ENCODE data around the gene MCF2L. TPM values are rescaled to one million over a fixed set of nuclear protein-coding genes. Genes with fewer than 3 reads are reported as not detected.
A peak's percentile ranks its signal among the peaks of the same experiment; 100 is the strongest.
"Not testable (repeated sequence)": the region's sequence is repeated elsewhere in the genome, so short reads cannot be mapped to it uniquely, and the experiment has no call there.

Gene MCF2L
- total RNA-seq, 1 donor from 2014 or later: 41.2 TPM

- no peaks in the 10 kb centered on the region for H3K9me3 ChIP-seq (replicated peaks)
- no peak overlapping the region for H3K27ac ChIP-seq (replicated peaks)
- DNase-seq: no peak
- H3K4me3 ChIP-seq: no peak overlapping the region
- H3K27me3 ChIP-seq (ENCODE audit: low read depth): no peaks in the 10 kb centered on the region
- intact Hi-C loops (cut with micrococcal nuclease): loop anchor here (10.0 kb wide), 1 partner anchor 85 kb away; no protein-coding TSS in a partner anchor
- no peaks in the 10 kb centered on the region for H3K36me3 ChIP-seq
- peaks cover 15% of the 10 kb centered on the region for H3K4me1 ChIP-seq
- no peak for TF ChIP-seq CTCF (IDR thresholded peaks at IDR 0.05; ENCODE audit: borderline replicate concordance)
These were observed 28.8 kb upstream of the MCF2L start for GRCh38 chr13:112940236-112940635.

GRCh38 chr13:112941349-112941748 lies 27.7 kb upstream of the MCF2L start:
- Histone ChIP-seq H3K36me3 (no peaks in the 10 kb centered on the region), H3K4me3 (no peak overlapping the region), H3K4me1 (peaks cover 15% of the 10 kb centered on the region), H3K27me3 (ENCODE audit: low read depth) (no peaks in the 10 kb centered on the region), H3K9me3 (replicated peaks) (no peaks in the 10 kb centered on the region), H3K27ac (replicated peaks) (no peak overlapping the region)
- intact Hi-C loops (cut with micrococcal nuclease): loop anchor here (10.0 kb wide), 1 partner anchor 83 kb away; no protein-coding TSS in a partner anchor
- DNase-seq: no peak
- TF ChIP-seq CTCF (IDR thresholded peaks at IDR 0.05; ENCODE audit: borderline replicate concordance): no peak

- DNase-seq; H3K4me3 ChIP-seq; H3K27me3 ChIP-seq (ENCODE audit: low read depth); H3K27ac ChIP-seq (replicated peaks); H3K9me3 ChIP-seq (replicated peaks); H3K36me3 ChIP-seq: not testable (repeated sequence)
- H3K4me1 ChIP-seq: peaks cover 15% of the 10 kb centered on the region
- TF ChIP-seq CTCF (IDR thresholded peaks at IDR 0.05; ENCODE audit: borderline replicate concordance): peak; percentile 18
- intact Hi-C loops (cut with micrococcal nuclease): loop anchor here (10.0 kb wide), 1 partner anchor 83 kb away; no protein-coding TSS in a partner anchor
These were observed 27.2 kb upstream of the MCF2L start for GRCh38 chr13:112941765-112942164.

- Histone ChIP-seq H3K36me3 (no peaks in the 10 kb centered on the region), H3K9me3 (replicated peaks) (no peaks in the 10 kb centered on the region), H3K27me3 (ENCODE audit: low read depth) (peaks cover 6% of the 10 kb centered on the region), H3K4me1 (peaks cover 15% of the 10 kb centered on the region), H3K4me3 (peak overlapping the region; percentile 74), H3K27ac (replicated peaks) (peak overlapping the region; percentile 81)
- peak; percentile 97 for DNase-seq
- intact Hi-C loops (cut with micrococcal nuclease): loop anchor here (10.0 kb wide), 1 partner anchor 82 kb away; no protein-coding TSS in a partner anchor
- TF ChIP-seq CTCF (IDR thresholded peaks at IDR 0.05; ENCODE audit: borderline replicate concordance): peak; percentile 97
These were observed 26.2 kb upstream of the MCF2L start for GRCh38 chr13:112942689-112943308.

GRCh38 chr13:112943309-112944125 lies 25.5 kb upstream of the MCF2L start:
- intact Hi-C loops (cut with micrococcal nuclease): loop anchor here (10.0 kb wide), 1 partner anchor 81 kb away; no protein-coding TSS in a partner anchor
- Histone ChIP-seq H3K4me3 (peak overlapping the region; percentile 74), H3K27me3 (ENCODE audit: low read depth) (peaks cover 8% of the 10 kb centered on the region), H3K27ac (replicated peaks) (peak overlapping the region; percentile 81), H3K9me3 (replicated peaks) (no peaks in the 10 kb centered on the region), H3K36me3 (no peaks in the 10 kb centered on the region), H3K4me1 (peaks cover 15% of the 10 kb centered on the region)
- no peak for TF ChIP-seq CTCF (IDR thresholded peaks at IDR 0.05; ENCODE audit: borderline replicate concordance)
- peak; percentile 55 for DNase-seq
